Measurements from ENCODE around the gene DNAJB1. TPM values are rescaled to one million over a fixed set of nuclear protein-coding genes. Genes with fewer than 3 reads are reported as not detected.

The DNAJB1 gene
- polyA plus RNA-seq, 1 donor (not counting 4 experiments of a cell fraction or from before 2014, with no cell fraction given), result 265 TPM

GRCh38 chr19:14545716-14546082 lies 27.5 kb upstream of the DNAJB1 start:
- peak overlapping the region; percentile 43 for H3K27ac ChIP-seq (ENCODE audit: control insufficient read depth, insufficient read depth, low read length)
- peaks cover 42% of the 10 kb centered on the region for H3K79me2 ChIP-seq (ENCODE audit: control insufficient read depth, insufficient read depth, low read length)
- H3K4me2 ChIP-seq (ENCODE audit: control insufficient read depth, extremely low read depth, insufficient read depth, low read depth, low read length), result peak overlapping the region; percentile 77
- TF ChIP-seq CTCF (optimal IDR thresholded peaks at IDR 0.05 in 1 of 3, IDR thresholded peaks at IDR 0.05 in 1 of 3, conservative IDR thresholded peaks at IDR 0.05 in 1 of 3; ENCODE audit: extremely low read depth in 1 of 3, insufficient read depth in 2 of 3, low read length in 3 of 3), result no peak
- TF ChIP-seq EZH2 (IDR thresholded peaks at IDR 0.05; ENCODE audit: low read length), result no peak
- no peak for FAIRE-seq
- peak overlapping the region; percentile 3 for H2AFZ ChIP-seq (ENCODE audit: control insufficient read depth, low read length)
- no peaks in the 10 kb centered on the region for H3K27me3 ChIP-seq (ENCODE audit: control insufficient read depth, extremely low read depth, insufficient read depth, low read length)
- dilution Hi-C loops (cut with MboI; ENCODE audit: extremely low pct_ligation_motif_present, low sequenced_read_pairs), result no loop called here
- no peaks in the 10 kb centered on the region for H3K9me3 ChIP-seq (ENCODE audit: control insufficient read depth, low read depth, low read length)
- peak overlapping the region; percentile 22 for H3K9ac ChIP-seq (ENCODE audit: control insufficient read depth, extremely low read depth, insufficient read depth, low read length)
- peaks cover 2 to 7% of the 10 kb centered on the region in 2 experiments for H3K36me3 ChIP-seq (ENCODE audit: control insufficient read depth in 2 of 2, extremely low read depth in 1 of 2, insufficient read depth in 2 of 2, low read length in 2 of 2)
- peak overlapping the region in 2 of 3 experiments; percentile 14 to 48 for H3K4me3 ChIP-seq (ENCODE audit: control insufficient read depth in 2 of 3, extremely low read depth in 1 of 3, insufficient read depth in 2 of 3, low read depth in 1 of 3, low read length in 3 of 3)
- peaks cover 39% of the 10 kb centered on the region for H3K4me1 ChIP-seq (ENCODE audit: control insufficient read depth, extremely low read depth, insufficient read depth, low read length)
- DNase-seq (ENCODE audit: low read depth, low spot score), result no peak
- H4K20me1 ChIP-seq (ENCODE audit: control insufficient read depth, extremely low read depth, insufficient read depth, low read length), result peaks cover 5% of the 10 kb centered on the region
- no peaks in the 10 kb centered on the region for H3K9me1 ChIP-seq (ENCODE audit: control insufficient read depth, extremely low read depth, insufficient read depth, low read length)

- H3K4me2 ChIP-seq (ENCODE audit: control insufficient read depth, extremely low read depth, insufficient read depth, low read depth, low read length), result peak overlapping the region; percentile 77
- dilution Hi-C loops (cut with MboI; ENCODE audit: extremely low pct_ligation_motif_present, low sequenced_read_pairs), result no loop called here
- peaks cover 42% of the 10 kb centered on the region for H3K79me2 ChIP-seq (ENCODE audit: control insufficient read depth, insufficient read depth, low read length)
- H4K20me1 ChIP-seq (ENCODE audit: control insufficient read depth, extremely low read depth, insufficient read depth, low read length), result peaks cover 5% of the 10 kb centered on the region
- H3K4me1 ChIP-seq (ENCODE audit: control insufficient read depth, extremely low read depth, insufficient read depth, low read length), result peaks cover 34% of the 10 kb centered on the region
- peak overlapping the region; percentile 22 for H3K9ac ChIP-seq (ENCODE audit: control insufficient read depth, extremely low read depth, insufficient read depth, low read length)
- H3K9me1 ChIP-seq (ENCODE audit: control insufficient read depth, extremely low read depth, insufficient read depth, low read length), result no peaks in the 10 kb centered on the region
- peaks cover 2 to 7% of the 10 kb centered on the region in 2 experiments for H3K36me3 ChIP-seq (ENCODE audit: control insufficient read depth in 2 of 2, extremely low read depth in 1 of 2, insufficient read depth in 2 of 2, low read length in 2 of 2)
- peak overlapping the region in 2 of 3 experiments; percentile 14 to 48 for H3K4me3 ChIP-seq (ENCODE audit: control insufficient read depth in 2 of 3, extremely low read depth in 1 of 3, insufficient read depth in 2 of 3, low read depth in 1 of 3, low read length in 3 of 3)
- peak overlapping the region; percentile 3 for H2AFZ ChIP-seq (ENCODE audit: control insufficient read depth, low read length)
- FAIRE-seq, result peak; percentile 69
- DNase-seq (ENCODE audit: low read depth, low spot score), result no peak
- H3K27ac ChIP-seq (ENCODE audit: control insufficient read depth, insufficient read depth, low read length), result peak overlapping the region; percentile 43
- no peaks in the 10 kb centered on the region for H3K9me3 ChIP-seq (ENCODE audit: control insufficient read depth, low read depth, low read length)
- H3K27me3 ChIP-seq (ENCODE audit: control insufficient read depth, extremely low read depth, insufficient read depth, low read length), result no peaks in the 10 kb centered on the region
- TF ChIP-seq CTCF (optimal IDR thresholded peaks at IDR 0.05 in 1 of 3, IDR thresholded peaks at IDR 0.05 in 1 of 3, conservative IDR thresholded peaks at IDR 0.05 in 1 of 3; ENCODE audit: extremely low read depth in 1 of 3, insufficient read depth in 2 of 3, low read length in 3 of 3) (no peak), EZH2 (IDR thresholded peaks at IDR 0.05; ENCODE audit: low read length) (no peak)
Measured at GRCh38 chr19:14544977-14545715, 26.9 kb upstream of the DNAJB1 start.

All from keratinocyte (primary cell).